ENCODE measurements around the gene GPR142.

The GPR142 gene

GRCh38 chr17:74387365-74388218 lies 20.3 kb downstream of the GPR142 start:
- ChIA-PET CTCF (interaction anchor here (1.9 kb wide), 1 partner anchor 70 kb away, joined by 5 read pairs; no protein-coding TSS in a partner anchor), POLR2A (no interaction called here)
- no peak overlapping the region for H3K4me3 ChIP-seq (ENCODE audit: low read depth, low read length)

GRCh38 chr17:74389084-74389753 lies 21.9 kb downstream of the GPR142 start:
- ChIA-PET CTCF (interaction anchor here (0.7 to 1.9 kb wide), 3 partner anchors 21 to 68 kb away, joined by 4 to 5 read pairs (median 4); partner anchors contain the start of gene GPR142), POLR2A (no interaction called here)
- H3K4me3 ChIP-seq (ENCODE audit: low read depth, low read length), result no peak overlapping the region
- TF ChIP-seq CTCF (IDR thresholded peaks at IDR 0.05; ENCODE audit: insufficient read depth, low read length, missing control alignments), result no peak
- no peak for DNase-seq (ENCODE audit: low read depth, low spot score)

More at GRCh38 chr17:74387365-74388218, 20.3 kb downstream of the GPR142 start:
- no peak for DNase-seq (ENCODE audit: low read depth, low spot score)
- TF ChIP-seq CTCF (IDR thresholded peaks at IDR 0.05; ENCODE audit: insufficient read depth, low read length, missing control alignments), result no peak

GRCh38 chr17:74389937-74390679 lies 22.8 kb downstream of the GPR142 start:
- H3K4me3 ChIP-seq (ENCODE audit: low read depth, low read length), result no peak overlapping the region
- ChIA-PET POLR2A (no interaction called here), CTCF (interaction anchor here (1.3 to 1.9 kb wide), 2 partner anchors 22 to 67 kb away, joined by 4 to 5 read pairs; partner anchors contain the start of gene GPR142)
- TF ChIP-seq CTCF (IDR thresholded peaks at IDR 0.05; ENCODE audit: insufficient read depth, low read length, missing control alignments), result no peak
- no peak for DNase-seq (ENCODE audit: low read depth, low spot score)

GRCh38 chr17:74390680-74391653 lies 23.7 kb downstream of the GPR142 start:
- no peak overlapping the region for H3K4me3 ChIP-seq (ENCODE audit: low read depth, low read length)
- no peak for TF ChIP-seq CTCF (IDR thresholded peaks at IDR 0.05; ENCODE audit: insufficient read depth, low read length, missing control alignments)
- POLR2A ChIA-PET, result no interaction called here
- CTCF ChIA-PET, result interaction anchor here (1.0 to 1.6 kb wide), 2 partner anchors 12 to 23 kb away, joined by 4 to 7 read pairs; partner anchors contain the start of gene GPR142
- no peak for DNase-seq (ENCODE audit: low read depth, low spot score)

- ChIA-PET POLR2A (no interaction called here), CTCF (interaction anchor here (1.0 to 1.6 kb wide), 2 partner anchors 12 to 24 kb away, joined by 4 to 7 read pairs; partner anchors contain the start of gene GPR142)
- no peak overlapping the region for H3K4me3 ChIP-seq (ENCODE audit: low read depth, low read length)
- TF ChIP-seq CTCF (IDR thresholded peaks at IDR 0.05; ENCODE audit: insufficient read depth, low read length, missing control alignments), result no peak
- no peak for DNase-seq (ENCODE audit: low read depth, low spot score)
Observed at GRCh38 chr17:74391771-74392170, 24.5 kb downstream of the GPR142 start.
